Endothelial cell of umbilical vein (primary cell): ENCODE measurements around the gene CELF1. TPM values are rescaled to one million over a fixed set of nuclear protein-coding genes. Genes with fewer than 3 reads are reported as not detected.

Experiments
- BruUV-seq: library from RNA; stranded (reverse); fragments of 400-500 nt; replicated peaks from 2 replicates; lab custom pipeline; 2021; lab: Mats Ljungman, UMichigan
- CTCF ChIA-PET: fragments of 300-600, 350-600 bp; sonication (Branson Sonifier 250); formaldehyde crosslinking; loops from one replicate; lab custom pipeline; 2021; ENCODE audit warnings: antibody characterized with exemption, inconsistent platforms; lab: Charles Lee
- POLR2A ChIA-PET: fragments of 300-600, 350-600 bp; sonication (Branson Sonifier 250); formaldehyde crosslinking; loops from one replicate; lab custom pipeline; 2021; ENCODE audit warnings: antibody characterized with exemption, inconsistent platforms; lab: Charles Lee
- DNase-seq: peaks from one replicate; pipeline ENCODE4 v3.0.0-alpha.2; 2011; ENCODE audit warnings: low read depth, low spot score
- FAIRE-seq: peaks from 2 replicates; lab custom pipeline; 2011; peaks lifted over from hg19 to GRCh38; lab: Jason Lieb, UNC
- H2AFZ ChIP-seq: 2 replicates; pipeline ENCODE4 v1.6.0; 2012; ENCODE audit warnings: low read depth, low read length, control low read depth, inconsistent platforms
- H3K27ac ChIP-seq: 2 replicates; pipeline ENCODE4 v1.5.1; 2011; ENCODE audit warnings: low read depth, mild to moderate bottlenecking, control low read depth, low read length, moderate library complexity; ENCODE audit not compliant: insufficient read depth
- H3K27me3 ChIP-seq, 2 experiments: 2 replicates each; pipeline versions ENCODE4 v1.6.0 to v1.6.1; 2011; ENCODE audit warnings: low read length in 2 of 2, mixed read lengths in 1 of 2; ENCODE audit not compliant: control insufficient read depth in 2 of 2, insufficient read depth in 2 of 2
- H3K36me3 ChIP-seq, 2 experiments: 2 replicates in 1 of 2; 3 replicates in 1 of 2; pipeline ENCODE4 v1.5.1; 2011; ENCODE audit warnings: low read length in 2 of 2, mild to moderate bottlenecking in 1 of 2, moderate library complexity in 1 of 2; ENCODE audit not compliant: control insufficient read depth in 2 of 2, insufficient read depth in 2 of 2; ENCODE audit errors: extremely low read depth in 1 of 2
- H3K4me1 ChIP-seq: 3 replicates; pipeline ENCODE4 v1.5.1; 2011; ENCODE audit warnings: mild to moderate bottlenecking, low read length; ENCODE audit not compliant: control insufficient read depth, insufficient read depth; ENCODE audit errors: extremely low read depth
- H3K4me2 ChIP-seq: 2 replicates; pipeline ENCODE4 v1.6.1; 2011; ENCODE audit warnings: low read length, control low read depth, mixed read lengths; ENCODE audit not compliant: insufficient read depth
- H3K4me3 ChIP-seq, 3 experiments: fragments of 200-600 bp in 1 of 3; sonication (generic), shearing (Covaris generic) in 1 of 3; replicated peaks in 1 of 3; 2 replicates each; pipeline ENCODE4 v1.5.1; 2011 to 2016; ENCODE audit warnings: control low read depth in 3 of 3, low read length in 3 of 3, mild to moderate bottlenecking in 2 of 3, inconsistent platforms in 1 of 3, low read depth in 1 of 3, moderate library complexity in 1 of 3; ENCODE audit not compliant: insufficient read depth in 1 of 3
- H3K79me2 ChIP-seq: 2 replicates; pipeline ENCODE4 v1.6.0; 2012; ENCODE audit warnings: low read length, inconsistent platforms; ENCODE audit not compliant: control insufficient read depth, insufficient read depth
- H3K9ac ChIP-seq: replicated peaks from 2 replicates; pipeline ENCODE3; 2011; ENCODE audit warnings: low read length, control low read depth; ENCODE audit not compliant: insufficient read depth; ENCODE audit errors: extremely low read depth
- H3K9me1 ChIP-seq: replicated peaks from 3 replicates; pipeline ENCODE4 v1.6.0; 2011; ENCODE audit warnings: mild to moderate bottlenecking, low read length; ENCODE audit not compliant: control insufficient read depth, insufficient read depth; ENCODE audit errors: extremely low read depth
- H3K9me3 ChIP-seq: replicated peaks from 2 replicates; pipeline ENCODE4 v1.5.1; 2012; ENCODE audit warnings: low read length, inconsistent platforms; ENCODE audit not compliant: control insufficient read depth, insufficient read depth
- H4K20me1 ChIP-seq: replicated peaks from 2 replicates; pipeline ENCODE3; 2011; ENCODE audit warnings: mild to moderate bottlenecking, low read length; ENCODE audit not compliant: control insufficient read depth, insufficient read depth; ENCODE audit errors: extremely low read depth
- CTCF ChIP-seq, 2 donors: IDR thresholded peaks; 1 replicate in 1 of 2; 2 replicates in 1 of 2; pipeline ENCODE4 v1.5.1; 2011; ENCODE audit warnings: low read length in 2 of 2, mild to moderate bottlenecking in 2 of 2, moderate library complexity in 2 of 2, control low read depth in 1 of 2, inconsistent platforms in 1 of 2, low read depth in 1 of 2; ENCODE audit not compliant: insufficient read depth in 1 of 2; ENCODE audit errors: extremely low read depth in 1 of 2
- EZH2 ChIP-seq: IDR thresholded peaks from 2 replicates; pipeline ENCODE4 v1.6.1; 2012; ENCODE audit warnings: borderline replicate concordance, low read depth, mild to moderate bottlenecking, moderate library complexity, low read length, inconsistent platforms; ENCODE audit not compliant: severe bottlenecking
- FOS ChIP-seq: IDR thresholded peaks from 2 replicates; pipeline ENCODE4 v1.6.1; 2011; ENCODE audit warnings: mild to moderate bottlenecking, low read length, moderate library complexity, borderline replicate concordance; ENCODE audit not compliant: insufficient read depth
- GATA2 ChIP-seq: IDR thresholded peaks from 2 replicates; pipeline ENCODE4 v1.7.0; 2011; ENCODE audit warnings: low read depth, mild to moderate bottlenecking, moderate library complexity, mixed read lengths, low read length; ENCODE audit not compliant: insufficient read length, insufficient read depth
- JUN ChIP-seq: IDR thresholded peaks from 2 replicates; pipeline ENCODE4 v1.6.1; 2011; ENCODE audit warnings: borderline replicate concordance, low read depth; ENCODE audit not compliant: insufficient read length, insufficient read depth
- MYC ChIP-seq: IDR thresholded peaks from one replicate; pipeline ENCODE4 v1.6.1; 2011; ENCODE audit warnings: mild to moderate bottlenecking, low read depth, low read length
- POLR2A ChIP-seq: IDR thresholded peaks from 2 replicates; pipeline ENCODE4 v1.6.1; 2012; ENCODE audit warnings: low read depth, mild to moderate bottlenecking, control low read depth, low read length
- POLR2AphosphoS5 ChIP-seq: IDR thresholded peaks from 2 replicates; pipeline ENCODE4 v1.6.1; 2012; ENCODE audit warnings: low read depth, mild to moderate bottlenecking, control low read depth, low read length, moderate library complexity; ENCODE audit not compliant: insufficient read depth
- dilution Hi-C: fragments of 300-500 bp; cut with MboI; formaldehyde crosslinking; loops from one replicate; pipeline ENCODE4 v1.15.0; 2019; ENCODE audit warnings: low sequenced_read_pairs; ENCODE audit not compliant: extremely low pct_ligation_motif_present
- intact Hi-C: fragments of 100-400 bp; cut with micrococcal nuclease; formaldehyde crosslinking; loops from one replicate; pipeline ENCODE4 v1.10.0; 2022
- polyA plus RNA-seq, 4 experiments: library from polyadenylated mRNA; depleted of rRNA in 3 of 4; stranded (reverse) in 3 of 4; unstranded in 1 of 4; fragments of >200 nt; gene quantifications; 2 replicates each; pipeline versions ENCODE4 v1.2.1 to v1.2.3, GENCODE V29; 2011 to 2012; ENCODE audit warnings: missing spikeins in 1 of 4
- total RNA-seq: library from RNA; stranded (reverse); gene quantifications from 2 replicates; pipeline ENCODE4 v1.2.3, GENCODE V29; 2021
- TF ChIP-seq, protein P1 (sequence below): IDR thresholded peaks from 2 replicates; pipeline ENCODE4 v1.6.1; 2011; ENCODE audit not compliant: insufficient read depth, insufficient read length

CELF1 gene
- total and polyA plus RNA-seq, 2 donors (not counting 3 experiments of a cell fraction or from before 2014, with no cell fraction given), result 66.3 to 120 TPM

DNA sequence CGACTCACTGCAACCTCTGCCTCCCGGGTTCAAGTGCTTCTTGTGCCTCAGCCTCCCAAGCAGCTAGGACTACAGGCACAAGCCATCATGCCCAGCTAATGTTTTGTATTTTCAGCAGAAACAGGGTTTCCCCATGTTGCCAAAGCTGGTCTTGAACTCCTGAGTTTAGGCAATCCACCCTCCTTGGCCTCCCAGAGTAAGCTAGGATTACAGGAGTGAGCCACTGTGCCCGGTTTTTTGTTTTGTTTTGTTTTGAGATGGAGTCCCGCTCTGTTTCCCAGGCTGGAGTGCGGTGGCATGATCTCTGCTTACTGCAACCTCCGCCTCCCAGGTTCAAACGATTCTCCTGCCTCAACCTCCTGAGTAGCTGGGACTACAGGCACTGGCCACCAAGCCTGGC is 41.0 kb downstream of the CELF1 start:
- Histone ChIP-seq H3K27ac (no peak overlapping the region), H3K4me2 (no peak overlapping the region), H3K9ac (no peak overlapping the region), H3K36me3 (no peaks in the 10 kb centered on the region), H3K27me3 (no peaks in the 10 kb centered on the region), H3K4me3 (no peak overlapping the region), H3K9me1 (no peaks in the 10 kb centered on the region), H2AFZ (no peak overlapping the region), H3K9me3 (no peaks in the 10 kb centered on the region), H3K4me1 (peaks cover 17% of the 10 kb centered on the region), H3K79me2 (peaks cover 96% of the 10 kb centered on the region), H4K20me1 (no peaks in the 10 kb centered on the region)
- no TSS peak for BruUV-seq
- dilution Hi-C loops (no loop called here), intact Hi-C loops (no loop called here)
- POLR2A ChIA-PET, result interaction anchor here (0.5 kb wide), 1 partner anchor 82 kb away, joined by 3 read pairs; the partner anchor contains the start of gene C1QTNF4
- FAIRE-seq (no peak), DNase-seq (no peak)
- CTCF ChIA-PET, result interaction anchor here (1.2 to 2.2 kb wide), 5 partner anchors 11 to 40 kb away, joined by 3 to 10 read pairs (median 4); no protein-coding TSS in a partner anchor
- no peak for TF ChIP-seq MYC
- no peak for TF ChIP-seq GATA2
- TF ChIP-seq CTCF (IDR thresholded peaks at IDR 0.05; ENCODE audit: extremely low read depth in 1 of 2, insufficient read depth in 1 of 2, low read depth in 1 of 2, low read length in 2 of 2), result no peak
- TF ChIP-seq POLR2A, result no peak
- TF ChIP-seq, protein P1, sequence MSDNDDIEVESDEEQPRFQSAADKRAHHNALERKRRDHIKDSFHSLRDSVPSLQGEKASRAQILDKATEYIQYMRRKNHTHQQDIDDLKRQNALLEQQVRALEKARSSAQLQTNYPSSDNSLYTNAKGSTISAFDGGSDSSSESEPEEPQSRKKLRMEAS, result no peak
- TF ChIP-seq FOS, result no peak
- TF ChIP-seq JUN, result no peak
- TF ChIP-seq POLR2AphosphoS5, result no peak
- no peak for TF ChIP-seq EZH2
